Natural killer cell (primary cell): ENCODE data around the gene STXBP6. TPM values are rescaled to one million over a fixed set of nuclear protein-coding genes. Genes with fewer than 3 reads are reported as not detected.
"Not testable (repeated sequence)": the region's sequence is repeated elsewhere in the genome, so short reads cannot be mapped to it uniquely, and the experiment has no call there.

ENCODE experiments used
- ATAC-seq, 3 donors: fragments of 150-1000 bp in 2 of 3; fragments of 200-7000 bp in 1 of 3; cut with Tn5 transposase; 1 replicate in 1 of 3; 2 replicates in 2 of 3; pipeline ENCODE4 v1.10.0; 2021; ENCODE audit warnings: mild to moderate bottlenecking in 2 of 3, moderate library complexity in 2 of 3
- DNase-seq, 2 donors: peaks; one replicate each; pipeline versions ENCODE4 v3.0.0 to v3.0.0-alpha.2; 2013 to 2021; ENCODE audit warnings: mixed read lengths in 1 of 2
- H3K27ac ChIP-seq: one replicate; pipeline ENCODE4 v1.5.1; 2013; ENCODE audit warnings: mild to moderate bottlenecking, low read length
- H3K27me3 ChIP-seq: one replicate; pipeline ENCODE4 v1.6.1; 2013; ENCODE audit warnings: low read length; ENCODE audit not compliant: control insufficient read depth, insufficient read depth
- H3K36me3 ChIP-seq: one replicate; pipeline ENCODE4 v1.6.1; 2013; ENCODE audit warnings: low read length; ENCODE audit not compliant: control insufficient read depth, insufficient read depth
- H3K4me1 ChIP-seq: one replicate; pipeline ENCODE4 v1.6.1; 2013; ENCODE audit warnings: low read length; ENCODE audit not compliant: control insufficient read depth, insufficient read depth
- H3K4me3 ChIP-seq: one replicate; pipeline ENCODE4 v1.5.1; 2013; ENCODE audit warnings: low read length
- H3K9me3 ChIP-seq: one replicate; pipeline ENCODE4 v1.6.1; 2013; ENCODE audit warnings: low read length; ENCODE audit not compliant: control insufficient read depth, insufficient read depth
- H3K27ac Mint-ChIP-seq, 2 donors: one replicate each; pipeline ENCODE4 v1.8.0; 2022; ENCODE audit warnings: mild to moderate bottlenecking in 2 of 2, mixed read lengths in 2 of 2, moderate library complexity in 1 of 2
- H3K27me3 Mint-ChIP-seq, 2 donors: one replicate each; pipeline ENCODE4 v1.8.0; 2022; ENCODE audit warnings: low read depth in 2 of 2, mixed read lengths in 2 of 2
- H3K36me3 Mint-ChIP-seq: one replicate; pipeline ENCODE4 v1.8.0; 2022; ENCODE audit warnings: mixed read lengths
- H3K4me1 Mint-ChIP-seq, 2 donors: one replicate each; pipeline ENCODE4 v1.8.0; 2022; ENCODE audit warnings: mixed read lengths in 2 of 2
- H3K4me3 Mint-ChIP-seq: one replicate; pipeline ENCODE4 v1.8.0; 2022; ENCODE audit warnings: mild to moderate bottlenecking, moderate library complexity, mixed read lengths
- H3K9me3 Mint-ChIP-seq, 2 donors: one replicate each; pipeline ENCODE4 v1.8.0; 2022; ENCODE audit warnings: mixed read lengths in 2 of 2
- WGBS: methylation state at CpG from one replicate; pipeline ENCODE4 v1.1.7; 2013; ENCODE audit warnings: missing lambda C conversion rate; ENCODE audit not compliant: insufficient coverage; 5-methylcytosine and 5-hydroxymethylcytosine counted together
- intact Hi-C: fragments of 100-400 bp; cut with micrococcal nuclease; formaldehyde crosslinking; loops from one replicate; pipeline ENCODE4 v1.14.2; 2022
- total RNA-seq, 4 donors: library from RNA; stranded (reverse); fragments of 120-200 nt in 1 of 4; gene quantifications; one replicate each; pipeline versions ENCODE4 v1.2.3 to v1.2.4, GENCODE V29; 2013 to 2022
- TF ChIP-seq, protein P1 (sequence below): fragments of 200-600 bp; IDR thresholded peaks from one replicate; pipeline ENCODE4 v1.8.0; 2022; ENCODE audit warnings: antibody characterized with exemption

STXBP6 gene
- total RNA-seq, 3 donors from 2014 or later (not counting 1 experiment from before 2014, with no cell fraction given): 0.20 TPM; not detected in 2

- no peaks in the 10 kb centered on the region for H3K9me3 ChIP-seq
- H3K9me3 Mint-ChIP-seq: no peaks in the 10 kb centered on the region
- no peaks in the 10 kb centered on the region for H3K36me3 Mint-ChIP-seq
- no peaks in the 10 kb centered on the region for H3K4me1 Mint-ChIP-seq
- 63% methylated on average over 1 of the region's 3 CpGs for WGBS
- no peak overlapping the region for H3K4me3 ChIP-seq
- no peak overlapping the region for H3K27ac Mint-ChIP-seq
- ATAC-seq: no peak
- H3K27ac ChIP-seq: no peak overlapping the region
- TF ChIP-seq, protein P1, sequence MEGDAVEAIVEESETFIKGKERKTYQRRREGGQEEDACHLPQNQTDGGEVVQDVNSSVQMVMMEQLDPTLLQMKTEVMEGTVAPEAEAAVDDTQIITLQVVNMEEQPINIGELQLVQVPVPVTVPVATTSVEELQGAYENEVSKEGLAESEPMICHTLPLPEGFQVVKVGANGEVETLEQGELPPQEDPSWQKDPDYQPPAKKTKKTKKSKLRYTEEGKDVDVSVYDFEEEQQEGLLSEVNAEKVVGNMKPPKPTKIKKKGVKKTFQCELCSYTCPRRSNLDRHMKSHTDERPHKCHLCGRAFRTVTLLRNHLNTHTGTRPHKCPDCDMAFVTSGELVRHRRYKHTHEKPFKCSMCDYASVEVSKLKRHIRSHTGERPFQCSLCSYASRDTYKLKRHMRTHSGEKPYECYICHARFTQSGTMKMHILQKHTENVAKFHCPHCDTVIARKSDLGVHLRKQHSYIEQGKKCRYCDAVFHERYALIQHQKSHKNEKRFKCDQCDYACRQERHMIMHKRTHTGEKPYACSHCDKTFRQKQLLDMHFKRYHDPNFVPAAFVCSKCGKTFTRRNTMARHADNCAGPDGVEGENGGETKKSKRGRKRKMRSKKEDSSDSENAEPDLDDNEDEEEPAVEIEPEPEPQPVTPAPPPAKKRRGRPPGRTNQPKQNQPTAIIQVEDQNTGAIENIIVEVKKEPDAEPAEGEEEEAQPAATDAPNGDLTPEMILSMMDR: no peak
- H3K27me3 Mint-ChIP-seq: peaks cover 6 to 20% of the 10 kb centered on the region in 2 donors
- H3K36me3 ChIP-seq: no peaks in the 10 kb centered on the region
- H3K4me3 Mint-ChIP-seq: no peak overlapping the region
- DNase-seq: no peak
- H3K27me3 ChIP-seq: no peaks in the 10 kb centered on the region
- no peaks in the 10 kb centered on the region for H3K4me1 ChIP-seq
- intact Hi-C loops: no loop called here
These were observed 210.2 kb downstream of the STXBP6 start for GRCh38 chr14:24839617-24840203.

- ATAC-seq (no peak), DNase-seq (no peak)
- Mint-ChIP-seq H3K27me3 (peaks cover 9 to 22% of the 10 kb centered on the region in 2 donors), H3K9me3 (no peaks in the 10 kb centered on the region), H3K27ac (no peak overlapping the region), H3K36me3 (no peaks in the 10 kb centered on the region), H3K4me3 (no peak overlapping the region), H3K4me1 (no peaks in the 10 kb centered on the region)
- no peaks in the 10 kb centered on the region for H3K9me3 ChIP-seq
- no peaks in the 10 kb centered on the region for H3K4me1 ChIP-seq
- TF ChIP-seq, protein P1: no peak
- intact Hi-C loops: no loop called here
- no peaks in the 10 kb centered on the region for H3K36me3 ChIP-seq
- no peak overlapping the region for H3K4me3 ChIP-seq
- no peaks in the 10 kb centered on the region for H3K27me3 ChIP-seq
- no peak overlapping the region for H3K27ac ChIP-seq
- 89% methylated on average over 3 of the region's 4 CpGs for WGBS
These were observed 210.9 kb downstream of the STXBP6 start for GRCh38 chr14:24838945-24839616.

GRCh38 chr14:24837280-24838046 is 212.5 kb downstream of the STXBP6 start:
- no peaks in the 10 kb centered on the region for H3K4me1 Mint-ChIP-seq
- H3K27ac ChIP-seq: no peak overlapping the region
- WGBS: 100% methylated on average over 2 of the region's 3 CpGs
- no peaks in the 10 kb centered on the region for H3K36me3 ChIP-seq
- no peaks in the 10 kb centered on the region for H3K9me3 ChIP-seq
- intact Hi-C loops: no loop called here
- peaks cover 12 to 28% of the 10 kb centered on the region in 2 donors for H3K27me3 Mint-ChIP-seq
- H3K4me3 Mint-ChIP-seq: no peak overlapping the region
- DNase-seq (no peak), ATAC-seq (no peak)
- H3K27ac Mint-ChIP-seq: no peak overlapping the region
- H3K9me3 Mint-ChIP-seq: no peaks in the 10 kb centered on the region
- H3K4me1 ChIP-seq: no peaks in the 10 kb centered on the region
- TF ChIP-seq, protein P1: no peak
- no peak overlapping the region for H3K4me3 ChIP-seq
- H3K36me3 Mint-ChIP-seq: no peaks in the 10 kb centered on the region
- no peaks in the 10 kb centered on the region for H3K27me3 ChIP-seq

GRCh38 chr14:24836324-24836723 is 213.6 kb downstream of the STXBP6 start:
- H3K4me1 Mint-ChIP-seq, DNase-seq, H3K36me3 Mint-ChIP-seq, H3K9me3 ChIP-seq, H3K9me3 Mint-ChIP-seq, H3K27me3 ChIP-seq, intact Hi-C loops, H3K27ac ChIP-seq, H3K4me3 Mint-ChIP-seq, ATAC-seq, H3K4me3 ChIP-seq, H3K4me1 ChIP-seq, H3K36me3 ChIP-seq, H3K27ac Mint-ChIP-seq: not testable (repeated sequence)
- 75% methylated on average over 6 of the region's 6 CpGs for WGBS
- H3K27me3 Mint-ChIP-seq: peaks cover 12 to 28% of the 10 kb centered on the region in 2 donors
